SU-DHL-6 (cell line): ENCODE measurements around the gene NINJ2.

Source experiments
- CTCF ChIP-seq: fragments of 200-600 bp; sonication (generic); IDR thresholded peaks from one replicate; pipeline ENCODE4 v1.5.1; 2017; ENCODE audit warnings: antibody characterized with exemption, mild to moderate bottlenecking, low read length, moderate library complexity; ENCODE audit not compliant: insufficient read depth, poor library complexity, severe bottlenecking
- EZH2phosphoT487 ChIP-seq: fragments of 200-600 bp; sonication (generic), shearing (Covaris generic); conservative IDR thresholded peaks from 2 replicates; pipeline ENCODE4 v1.6.1; 2018; ENCODE audit warnings: mild to moderate bottlenecking, antibody characterized with exemption, low read length, moderate library complexity, mixed read lengths

DNA sequence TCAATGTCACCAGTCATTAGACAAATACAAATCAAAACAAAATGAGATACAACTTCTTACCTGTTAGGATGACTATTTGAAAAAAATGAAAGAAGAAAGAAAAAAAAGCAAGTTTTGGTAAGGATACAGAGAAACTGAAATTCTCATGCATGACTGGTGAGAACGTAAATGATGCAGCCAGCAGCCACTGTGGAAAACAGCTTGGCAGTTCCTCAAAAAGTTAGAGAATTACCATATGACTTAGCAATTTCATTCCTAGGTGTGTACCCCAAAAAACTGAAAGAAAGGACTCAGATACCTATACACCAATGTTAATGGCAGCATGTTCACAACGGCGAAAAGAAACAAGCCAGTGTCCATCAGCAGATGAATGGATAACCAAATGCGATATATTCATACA lies 26.6 kb downstream of the NINJ2 start:
- TF ChIP-seq CTCF, result no peak
- no peak for TF ChIP-seq EZH2phosphoT487
